ENCODE measurements around the gene FRS2.

FRS2 gene

DNA sequence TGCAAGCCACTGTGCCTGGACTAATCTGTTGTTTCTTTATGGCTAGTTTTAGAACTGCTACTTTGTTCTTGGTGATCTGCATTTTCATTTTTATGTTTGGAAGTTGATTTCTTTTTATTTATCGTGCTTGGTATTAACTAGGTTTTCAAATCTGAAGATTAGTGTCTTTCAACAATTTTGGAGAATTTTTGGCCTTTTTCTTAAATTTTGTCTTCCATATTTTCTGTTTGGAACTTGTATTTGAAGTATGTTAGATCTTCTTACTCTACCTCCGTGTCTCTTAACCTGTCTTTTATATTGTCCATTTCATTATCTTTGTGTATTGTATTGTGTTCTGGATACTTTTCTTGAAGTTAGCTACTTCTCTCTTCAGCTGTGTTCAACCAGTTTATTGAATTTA is 9.5 kb downstream of the FRS2 start:
- no peak overlapping the region for H3K9ac ChIP-seq (ENCODE audit: low read depth, low read length)
- H3K9me3 ChIP-seq (ENCODE audit: insufficient read depth, low read depth, low read length) = no peaks in the 10 kb centered on the region
- H3K27ac ChIP-seq (ENCODE audit: low read depth, low read length) = no peak overlapping the region
- H3K27me3 ChIP-seq (ENCODE audit: insufficient read depth, low read length) = no peaks in the 10 kb centered on the region
- 0 out of 2 replicates have a peak, but pooled peaks cover 4% of the 10 kb centered on the region for H3K36me3 ChIP-seq (ENCODE audit: insufficient read depth, low read length)
- H3K4me3 ChIP-seq (ENCODE audit: low read length) = no peak overlapping the region
- WGBS = 100% methylated on average over 1 of the region's 2 CpGs
- peaks cover 18% of the 10 kb centered on the region for H3K4me1 ChIP-seq (ENCODE audit: insufficient read depth, low read length)

GRCh38 chr12:69480698-69481097 is 10.5 kb downstream of the FRS2 start:
- Histone ChIP-seq H3K27ac (ENCODE audit: low read depth, low read length) (no peak overlapping the region), H3K4me1 (ENCODE audit: insufficient read depth, low read length) (peaks cover 8% of the 10 kb centered on the region; the same call in 1 of the 2 replicates), H3K9ac (ENCODE audit: low read depth, low read length) (no peak overlapping the region), H3K9me3 (ENCODE audit: insufficient read depth, low read depth, low read length) (no peaks in the 10 kb centered on the region), H3K36me3 (ENCODE audit: insufficient read depth, low read length) (0 out of 2 replicates have a peak, but pooled peaks cover 5% of the 10 kb centered on the region), H3K27me3 (ENCODE audit: insufficient read depth, low read length) (no peaks in the 10 kb centered on the region), H3K4me3 (ENCODE audit: low read length) (no peak overlapping the region)
- WGBS = 87% methylated on average over 4 of the region's 4 CpGs

GRCh38 chr12:69481133-69481532 is 10.9 kb downstream of the FRS2 start:
- no peak overlapping the region for H3K27ac ChIP-seq (ENCODE audit: low read depth, low read length)

GRCh38 chr12:69483700-69484099 is 13.5 kb downstream of the FRS2 start:
- no peak overlapping the region for H3K9ac ChIP-seq (ENCODE audit: low read depth, low read length)
- no peaks in the 10 kb centered on the region for H3K27me3 ChIP-seq (ENCODE audit: insufficient read depth, low read length)
- H3K27ac ChIP-seq (ENCODE audit: low read depth, low read length) = no peak overlapping the region
- H3K4me1 ChIP-seq (ENCODE audit: insufficient read depth, low read length) = no peaks in the 10 kb centered on the region
- no peak overlapping the region for H3K4me3 ChIP-seq (ENCODE audit: low read length)
- WGBS = no CpG with 5 or more reads among the region's 1 CpG
- peaks cover 13% of the 10 kb centered on the region; the same call in 1 of the 2 replicates for H3K9me3 ChIP-seq (ENCODE audit: insufficient read depth, low read depth, low read length)
- H3K36me3 ChIP-seq (ENCODE audit: insufficient read depth, low read length) = peaks cover 27% of the 10 kb centered on the region

More at GRCh38 chr12:69481133-69481532, 10.9 kb downstream of the FRS2 start:
- peaks cover 4% of the 10 kb centered on the region; the same call in 1 of the 2 replicates for H3K4me1 ChIP-seq (ENCODE audit: insufficient read depth, low read length)
- H3K9me3 ChIP-seq (ENCODE audit: insufficient read depth, low read depth, low read length) = peaks cover under 1% of the 10 kb centered on the region; the same call in 1 of the 2 replicates
- no peak overlapping the region for H3K9ac ChIP-seq (ENCODE audit: low read depth, low read length)
- H3K4me3 ChIP-seq (ENCODE audit: low read length) = no peak overlapping the region
- peaks cover 6% of the 10 kb centered on the region; the same call in 1 of the 2 replicates for H3K36me3 ChIP-seq (ENCODE audit: insufficient read depth, low read length)
- H3K27me3 ChIP-seq (ENCODE audit: insufficient read depth, low read length) = no peaks in the 10 kb centered on the region

GRCh38 chr12:69484428-69484827 is 14.2 kb downstream of the FRS2 start:
- Histone ChIP-seq H3K36me3 (ENCODE audit: insufficient read depth, low read length) (peaks cover 27% of the 10 kb centered on the region), H3K4me1 (ENCODE audit: insufficient read depth, low read length) (no peaks in the 10 kb centered on the region), H3K27ac (ENCODE audit: low read depth, low read length) (no peak overlapping the region), H3K9ac (ENCODE audit: low read depth, low read length) (no peak overlapping the region), H3K9me3 (ENCODE audit: insufficient read depth, low read depth, low read length) (peaks cover 13% of the 10 kb centered on the region; the same call in 1 of the 2 replicates), H3K27me3 (ENCODE audit: insufficient read depth, low read length) (no peaks in the 10 kb centered on the region), H3K4me3 (ENCODE audit: low read length) (no peak overlapping the region)
- WGBS = 82% methylated on average over 2 of the region's 2 CpGs

DNA sequence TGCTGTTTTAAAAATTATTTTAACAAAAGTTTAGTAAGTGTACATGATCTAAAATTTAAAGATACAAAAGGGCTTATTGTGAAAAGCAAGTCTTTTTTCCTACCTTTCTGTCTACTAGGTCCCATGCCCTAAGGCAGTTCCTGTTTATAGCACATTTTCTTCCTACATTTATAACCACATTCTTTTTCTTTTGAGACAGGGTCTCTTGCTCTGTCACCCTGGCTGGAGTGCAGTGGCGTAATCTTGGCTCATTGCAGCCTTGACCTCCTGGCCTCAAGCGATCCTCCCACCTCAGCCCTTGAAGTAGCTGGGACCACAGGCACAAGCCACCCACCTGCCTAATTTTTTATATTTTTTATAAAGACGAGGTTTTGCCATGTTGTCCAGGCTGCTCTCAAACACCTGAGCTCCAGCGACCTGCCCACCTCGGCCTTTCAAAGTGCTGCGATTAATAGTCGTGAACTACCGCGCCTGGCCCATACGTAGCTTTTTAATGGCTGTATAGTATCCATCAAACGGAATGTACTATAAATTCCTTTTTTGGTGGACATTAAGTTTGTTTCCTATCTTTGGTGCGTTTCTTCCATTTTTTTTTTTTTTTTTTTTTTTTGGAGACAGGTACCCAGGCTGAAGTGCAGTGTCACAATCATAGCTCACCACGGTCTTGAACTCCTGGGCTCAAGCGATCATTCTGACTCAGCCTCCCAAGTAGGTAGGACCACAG is 20.9 kb downstream of the FRS2 start:
- 93% methylated on average over 14 of the region's 14 CpGs for WGBS
- no peak overlapping the region for H3K27ac ChIP-seq (ENCODE audit: low read depth, low read length)
- H3K9ac ChIP-seq (ENCODE audit: low read depth, low read length) = no peak overlapping the region
- H3K36me3 ChIP-seq (ENCODE audit: insufficient read depth, low read length) = peaks cover 22% of the 10 kb centered on the region
- no peaks in the 10 kb centered on the region for H3K4me1 ChIP-seq (ENCODE audit: insufficient read depth, low read length)
- H3K9me3 ChIP-seq (ENCODE audit: insufficient read depth, low read depth, low read length) = peaks cover 13% of the 10 kb centered on the region; the same call in 1 of the 2 replicates
- H3K27me3 ChIP-seq (ENCODE audit: insufficient read depth, low read length) = no peaks in the 10 kb centered on the region
- H3K4me3 ChIP-seq (ENCODE audit: low read length) = no peak overlapping the region

GRCh38 chr12:69492739-69493138 is 22.6 kb downstream of the FRS2 start:
- H3K4me3 ChIP-seq (ENCODE audit: low read length) = no peak overlapping the region
- no peaks in the 10 kb centered on the region; the same call in 1 of the 2 replicates for H3K4me1 ChIP-seq (ENCODE audit: insufficient read depth, low read length)
- no peaks in the 10 kb centered on the region for H3K27me3 ChIP-seq (ENCODE audit: insufficient read depth, low read length)
- H3K9me3 ChIP-seq (ENCODE audit: insufficient read depth, low read depth, low read length) = no peaks in the 10 kb centered on the region
- H3K9ac ChIP-seq (ENCODE audit: low read depth, low read length) = no peak overlapping the region
- 94% methylated on average over 2 of the region's 2 CpGs for WGBS
- peaks cover 5% of the 10 kb centered on the region; the same call in 1 of the 2 replicates for H3K36me3 ChIP-seq (ENCODE audit: insufficient read depth, low read length)
- no peak overlapping the region for H3K27ac ChIP-seq (ENCODE audit: low read depth, low read length)

DNA sequence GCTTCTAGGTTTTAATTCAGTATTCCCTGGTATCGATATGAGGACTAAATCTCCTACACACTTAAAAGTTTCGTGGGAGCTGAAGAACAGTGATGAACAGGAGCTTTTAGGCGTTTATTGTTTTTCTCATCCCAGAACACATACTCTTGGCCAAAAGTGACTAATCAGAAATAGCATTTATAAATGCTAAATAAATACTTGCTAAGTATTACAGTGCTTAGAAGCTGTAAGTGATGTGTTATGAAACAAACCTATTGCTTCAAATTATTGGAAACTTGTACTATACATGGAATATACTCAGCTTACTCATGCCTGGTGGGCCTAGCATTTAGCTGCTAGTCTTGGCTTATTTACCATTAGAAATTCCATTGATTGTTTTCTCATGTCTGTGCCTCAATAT is 24.9 kb downstream of the FRS2 start:
- H3K27ac ChIP-seq (ENCODE audit: low read depth, low read length) = no peak overlapping the region
- H3K27me3 ChIP-seq (ENCODE audit: insufficient read depth, low read length) = no peaks in the 10 kb centered on the region
- WGBS = 83% methylated on average over 2 of the region's 3 CpGs
- no peaks in the 10 kb centered on the region for H3K9me3 ChIP-seq (ENCODE audit: insufficient read depth, low read depth, low read length)
- H3K4me3 ChIP-seq (ENCODE audit: low read length) = no peak overlapping the region
- no peaks in the 10 kb centered on the region for H3K36me3 ChIP-seq (ENCODE audit: insufficient read depth, low read length)
- peaks cover under 1% of the 10 kb centered on the region; the same call in 1 of the 2 replicates for H3K4me1 ChIP-seq (ENCODE audit: insufficient read depth, low read length)
- no peak overlapping the region for H3K9ac ChIP-seq (ENCODE audit: low read depth, low read length)

GRCh38 chr12:69497308-69498026 is 27.3 kb downstream of the FRS2 start:
- Histone ChIP-seq H3K27ac (ENCODE audit: low read depth, low read length) (no peak overlapping the region), H3K4me3 (ENCODE audit: low read length) (no peak overlapping the region), H3K36me3 (ENCODE audit: insufficient read depth, low read length) (no peaks in the 10 kb centered on the region), H3K4me1 (ENCODE audit: insufficient read depth, low read length) (peaks cover 14% of the 10 kb centered on the region), H3K27me3 (ENCODE audit: insufficient read depth, low read length) (no peaks in the 10 kb centered on the region), H3K9me3 (ENCODE audit: insufficient read depth, low read depth, low read length) (no peaks in the 10 kb centered on the region), H3K9ac (ENCODE audit: low read depth, low read length) (no peak overlapping the region)
- 80% methylated on average over 4 of the region's 4 CpGs for WGBS

DNA sequence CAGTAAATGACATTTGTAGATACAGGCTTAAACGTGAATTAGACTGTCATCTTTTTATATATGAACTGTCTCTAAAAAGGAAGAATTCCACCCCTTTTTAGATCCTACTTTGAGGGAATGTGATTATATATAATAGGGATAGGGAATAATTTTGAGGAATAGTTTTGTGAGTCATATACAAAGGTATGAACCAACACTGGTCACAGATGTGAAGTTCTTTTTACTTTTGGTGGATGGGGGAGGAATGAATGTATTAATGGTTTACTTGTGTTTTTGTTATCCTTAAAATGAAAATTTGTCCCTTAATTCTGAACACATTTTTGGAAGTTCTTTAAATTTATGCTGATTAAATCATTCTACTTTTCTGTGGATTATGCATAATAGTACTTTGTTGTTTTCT is 30.4 kb downstream of the FRS2 start:
- Histone ChIP-seq H3K36me3 (ENCODE audit: insufficient read depth, low read length) (no peaks in the 10 kb centered on the region), H3K27me3 (ENCODE audit: insufficient read depth, low read length) (no peaks in the 10 kb centered on the region), H3K4me3 (ENCODE audit: low read length) (no peak overlapping the region), H3K9me3 (ENCODE audit: insufficient read depth, low read depth, low read length) (no peaks in the 10 kb centered on the region), H3K4me1 (ENCODE audit: insufficient read depth, low read length) (peaks cover 14% of the 10 kb centered on the region), H3K27ac (ENCODE audit: low read depth, low read length) (no peak overlapping the region), H3K9ac (ENCODE audit: low read depth, low read length) (no peak overlapping the region)
- WGBS = no CpG with 5 or more reads among the region's 1 CpG

- WGBS = 92% methylated on average over 5 of the region's 5 CpGs
- H3K27me3 ChIP-seq (ENCODE audit: insufficient read depth, low read length) = no peaks in the 10 kb centered on the region
- H3K4me3 ChIP-seq (ENCODE audit: low read length) = no peak overlapping the region
- no peaks in the 10 kb centered on the region for H3K9me3 ChIP-seq (ENCODE audit: insufficient read depth, low read depth, low read length)
- H3K9ac ChIP-seq (ENCODE audit: low read depth, low read length) = no peak overlapping the region
- no peaks in the 10 kb centered on the region for H3K36me3 ChIP-seq (ENCODE audit: insufficient read depth, low read length)
- H3K4me1 ChIP-seq (ENCODE audit: insufficient read depth, low read length) = peaks cover 14% of the 10 kb centered on the region
- H3K27ac ChIP-seq (ENCODE audit: low read depth, low read length) = no peak overlapping the region
Observed at GRCh38 chr12:69501154-69501895, 31.1 kb downstream of the FRS2 start.
